Activated naive CD4-positive, alpha-beta T cell treated with anti-CD3 and anti-CD28 coated beads, Interleukin-2, amount 50 U/mL, for 72 hours (primary cell): ENCODE data around the gene VWA1. TPM values are rescaled to one million over a fixed set of nuclear protein-coding genes. Genes with fewer than 3 reads are reported as not detected.
"Not testable (repeated sequence)": the region's sequence is repeated elsewhere in the genome, so short reads cannot be mapped to it uniquely, and the experiment has no call there.

ENCODE experiments used
- ATAC-seq, 2 donors: fragments of 150-1000 bp; cut with Tn5 transposase; 2 replicates each; pipeline ENCODE4 v1.10.0; 2021; ENCODE audit warnings: mild to moderate bottlenecking in 2 of 2, moderate library complexity in 2 of 2
- DNase-seq, 2 donors: peaks; one replicate each; pipeline ENCODE4 v3.0.0; 2021 to 2022; ENCODE audit warnings: low spot score in 2 of 2
- H3K27ac Mint-ChIP-seq, 2 donors: one replicate each; pipeline ENCODE4 v1.8.0; 2022; ENCODE audit warnings: mild to moderate bottlenecking in 2 of 2, mixed read lengths in 2 of 2
- H3K36me3 Mint-ChIP-seq, 2 donors: one replicate each; pipeline ENCODE4 v1.8.0; 2022; ENCODE audit warnings: mixed read lengths in 2 of 2
- H3K9me3 Mint-ChIP-seq, 2 donors: one replicate each; pipeline ENCODE4 v1.8.0; 2022; ENCODE audit warnings: mixed read lengths in 2 of 2
- total RNA-seq, 2 donors: library from RNA; stranded (reverse); gene quantifications; one replicate each; pipeline ENCODE4 v1.2.3, GENCODE V29; 2022

Gene VWA1
- total RNA-seq, 2 donors from 2014 or later = 0.59 to 6.9 TPM

- peak in 1 of 2 donors; percentile 26 for ATAC-seq
Measured at GRCh38 chr1:1479547-1480487, 44.3 kb downstream of the VWA1 start.

GRCh38 chr1:1480488-1480867, 45.0 kb downstream of the VWA1 start:
- H3K9me3 Mint-ChIP-seq, H3K27ac Mint-ChIP-seq, ATAC-seq, DNase-seq: not testable (repeated sequence)
- H3K36me3 Mint-ChIP-seq = peaks cover 10 to 14% of the 10 kb centered on the region in 2 donors

More at GRCh38 chr1:1479547-1480487, 44.3 kb downstream of the VWA1 start:
- Mint-ChIP-seq H3K36me3 (peaks cover 10 to 14% of the 10 kb centered on the region in 2 donors), H3K27ac (no peak overlapping the region), H3K9me3 (no peaks in the 10 kb centered on the region)
- no peak for DNase-seq

GRCh38 chr1:1481811-1482210, 46.3 kb downstream of the VWA1 start:
- H3K36me3 Mint-ChIP-seq = peaks cover 10 to 14% of the 10 kb centered on the region in 2 donors
- ATAC-seq, H3K9me3 Mint-ChIP-seq, H3K27ac Mint-ChIP-seq, DNase-seq: not testable (repeated sequence)

- peaks cover 10 to 14% of the 10 kb centered on the region in 2 donors for H3K36me3 Mint-ChIP-seq
- H3K9me3 Mint-ChIP-seq = no peaks in the 10 kb centered on the region
- ATAC-seq (no peak), DNase-seq (no peak)
- no peak overlapping the region for H3K27ac Mint-ChIP-seq
Measured at GRCh38 chr1:1482856-1483255, 47.4 kb downstream of the VWA1 start.

GRCh38 chr1:1483714-1484113, 48.2 kb downstream of the VWA1 start:
- no peaks in the 10 kb centered on the region for H3K9me3 Mint-ChIP-seq
- DNase-seq (no peak), ATAC-seq (no peak)
- H3K36me3 Mint-ChIP-seq = peaks cover 10% of the 10 kb centered on the region in 2 donors
- H3K27ac Mint-ChIP-seq = no peak overlapping the region

- not testable (repeated sequence) for H3K36me3 Mint-ChIP-seq, H3K9me3 Mint-ChIP-seq, DNase-seq, ATAC-seq, H3K27ac Mint-ChIP-seq
Measured at GRCh38 chr1:1484976-1485750, 49.7 kb downstream of the VWA1 start.

GRCh38 chr1:1485755-1486317, 50.3 kb downstream of the VWA1 start:
- not testable (repeated sequence) for H3K27ac Mint-ChIP-seq, H3K9me3 Mint-ChIP-seq, H3K36me3 Mint-ChIP-seq, ATAC-seq, DNase-seq

GRCh38 chr1:1487701-1488100, 52.2 kb downstream of the VWA1 start:
- DNase-seq = no peak
- no peak overlapping the region for H3K27ac Mint-ChIP-seq
- H3K9me3 Mint-ChIP-seq = no peaks in the 10 kb centered on the region
- peaks cover 14 to 22% of the 10 kb centered on the region in 2 donors for H3K36me3 Mint-ChIP-seq
- no peak for ATAC-seq

- no peak for ATAC-seq
- Mint-ChIP-seq H3K9me3 (no peaks in the 10 kb centered on the region), H3K36me3 (peaks cover 21 to 31% of the 10 kb centered on the region in 2 donors), H3K27ac (no peak overlapping the region)
- no peak for DNase-seq
Measured at GRCh38 chr1:1489231-1489630, 53.7 kb downstream of the VWA1 start.

- Mint-ChIP-seq H3K36me3 (peaks cover 21 to 31% of the 10 kb centered on the region in 2 donors), H3K27ac (no peak overlapping the region), H3K9me3 (no peaks in the 10 kb centered on the region)
- ATAC-seq (no peak), DNase-seq (no peak)
Measured at GRCh38 chr1:1489861-1490260, 54.4 kb downstream of the VWA1 start.

- Mint-ChIP-seq H3K27ac (no peak overlapping the region), H3K36me3 (peaks cover 21 to 31% of the 10 kb centered on the region in 2 donors), H3K9me3 (no peaks in the 10 kb centered on the region)
- DNase-seq (no peak), ATAC-seq (no peak)
Measured at GRCh38 chr1:1490633-1491230, 55.2 kb downstream of the VWA1 start.

GRCh38 chr1:1491601-1492000, 56.1 kb downstream of the VWA1 start:
- Mint-ChIP-seq H3K36me3 (peaks cover 21 to 31% of the 10 kb centered on the region in 2 donors), H3K9me3 (no peaks in the 10 kb centered on the region), H3K27ac (no peak overlapping the region)
- ATAC-seq (no peak), DNase-seq (no peak)

Other genes starting within 250 kb of the VWA1 start
- gene TNFRSF18, start 229.1 kb upstream of the VWA1 start, total RNA-seq = 100 to 1,000 TPM in 1 of 2 donors, 10 to 100 TPM in 1; 43.6 to 250 TPM
- gene TNFRSF4, start 221.5 kb upstream of the VWA1 start, total RNA-seq = 100 to 1,000 TPM; 166 to 176 TPM
- gene SDF4, start 203.7 kb upstream of the VWA1 start, total RNA-seq = 100 to 1,000 TPM in 1 of 2 donors, 10 to 100 TPM in 1; 68.4 to 144 TPM
- gene B3GALT6, start 203.5 kb upstream of the VWA1 start, total RNA-seq = 10 to 100 TPM in 1 of 2 donors, 1 to 10 TPM in 1; 9.0 to 12.5 TPM
- 10 to 100 TPM in 1 of 2 donors, 1 to 10 TPM in 1; 4.0 to 17.7 TPM for gene C1QTNF12, start 189.0 kb upstream of the VWA1 start, total RNA-seq
- 10 to 100 TPM; 59.4 to 80.5 TPM for gene UBE2J2, start 161.8 kb upstream of the VWA1 start, total RNA-seq
- 10 to 100 TPM in 1 of 2 donors, 1 to 10 TPM in 1; 3.2 to 11.7 TPM for gene SCNN1D, start 155.3 kb upstream of the VWA1 start, total RNA-seq
- 10 to 100 TPM; 38.3 to 52.4 TPM for gene ACAP3, start 127.8 kb upstream of the VWA1 start, total RNA-seq
- 10 to 100 TPM; 15.1 to 39.5 TPM for gene PUSL1, start 127.1 kb upstream of the VWA1 start, total RNA-seq
- 100 to 1,000 TPM; 119 to 142 TPM for gene INTS11, start 111.0 kb upstream of the VWA1 start, total RNA-seq
- 10 to 100 TPM in 1 of 2 donors, 1 to 10 TPM in 1; 9.8 to 12.2 TPM for gene CPTP, start 110.9 kb upstream of the VWA1 start, total RNA-seq
- under 1 TPM; 0.32 to 0.43 TPM for gene TAS1R3, start 104.4 kb upstream of the VWA1 start, total RNA-seq
- gene DVL1, start 86.3 kb upstream of the VWA1 start, total RNA-seq = 10 to 100 TPM; 41.9 to 44.8 TPM
- gene MXRA8, start 77.1 kb upstream of the VWA1 start, total RNA-seq = under 1 TPM in 1 of 2 donors, not detected in 1; 0.66 TPM
- gene AURKAIP1, start 60.5 kb upstream of the VWA1 start, total RNA-seq = 100 to 1,000 TPM; 115 to 122 TPM
- gene CCNL2, start 36.4 kb upstream of the VWA1 start, total RNA-seq = 100 to 1,000 TPM; 108 to 174 TPM
- 100 to 1,000 TPM in 1 of 2 donors, 10 to 100 TPM in 1; 82.9 to 115 TPM for gene MRPL20, start 28.4 kb upstream of the VWA1 start, total RNA-seq
- under 1 TPM in 1 of 2 donors, not detected in 1; 0.29 TPM for gene ANKRD65, start 14.4 kb upstream of the VWA1 start, total RNA-seq
- 1 to 10 TPM; 1.1 to 1.9 TPM for gene ATAD3C, start 14.0 kb downstream of the VWA1 start, total RNA-seq
- gene ATAD3B, start 36.1 kb downstream of the VWA1 start, total RNA-seq = 10 to 100 TPM; 30.1 to 33.1 TPM
- 10 to 100 TPM; 35.7 to 39.7 TPM for gene ATAD3A, start 76.5 kb downstream of the VWA1 start, total RNA-seq
- under 1 TPM; 0.41 to 0.58 TPM for gene TMEM240, start 104.9 kb downstream of the VWA1 start, total RNA-seq
- gene SSU72, start 139.2 kb downstream of the VWA1 start, total RNA-seq = 100 to 1,000 TPM in 1 of 2 donors, 10 to 100 TPM in 1; 82.9 to 121 TPM
- gene FNDC10, start 164.4 kb downstream of the VWA1 start, total RNA-seq = 1 to 10 TPM in 1 of 2 donors, under 1 TPM in 1; 0.18 to 2.9 TPM
- 10 to 100 TPM; 36.7 to 49.8 TPM for gene MIB2, start 179.8 kb downstream of the VWA1 start, total RNA-seq
- 1 to 10 TPM; 1.6 to 2.7 TPM for gene MMP23B, start 196.5 kb downstream of the VWA1 start, total RNA-seq
- 10 to 100 TPM; 32.7 to 41.0 TPM for gene CDK11B, start 223.3 kb downstream of the VWA1 start, total RNA-seq